Testis (tissue), 2 donors: ENCODE data around the gene PNMA8B.

Experiments used
- POLR2A ChIP-seq: fragments of 450-650 bp; IDR thresholded peaks from one replicate; pipeline ENCODE4 v1.6.1; 2017; ENCODE audit warnings: antibody characterized with exemption, mild to moderate bottlenecking, moderate library complexity
- TF ChIP-seq, protein P1 (sequence below), 3 experiments: fragments of 450-650 bp in 2 of 3; fragments of 200-600 bp in 1 of 3; sonication (generic) in 1 of 3; IDR thresholded peaks; one replicate each; pipeline ENCODE4 v1.5.1; 2016 to 2019; ENCODE audit warnings: antibody characterized with exemption in 3 of 3, mild to moderate bottlenecking in 2 of 3, moderate library complexity in 1 of 3

- TF ChIP-seq, protein P1, sequence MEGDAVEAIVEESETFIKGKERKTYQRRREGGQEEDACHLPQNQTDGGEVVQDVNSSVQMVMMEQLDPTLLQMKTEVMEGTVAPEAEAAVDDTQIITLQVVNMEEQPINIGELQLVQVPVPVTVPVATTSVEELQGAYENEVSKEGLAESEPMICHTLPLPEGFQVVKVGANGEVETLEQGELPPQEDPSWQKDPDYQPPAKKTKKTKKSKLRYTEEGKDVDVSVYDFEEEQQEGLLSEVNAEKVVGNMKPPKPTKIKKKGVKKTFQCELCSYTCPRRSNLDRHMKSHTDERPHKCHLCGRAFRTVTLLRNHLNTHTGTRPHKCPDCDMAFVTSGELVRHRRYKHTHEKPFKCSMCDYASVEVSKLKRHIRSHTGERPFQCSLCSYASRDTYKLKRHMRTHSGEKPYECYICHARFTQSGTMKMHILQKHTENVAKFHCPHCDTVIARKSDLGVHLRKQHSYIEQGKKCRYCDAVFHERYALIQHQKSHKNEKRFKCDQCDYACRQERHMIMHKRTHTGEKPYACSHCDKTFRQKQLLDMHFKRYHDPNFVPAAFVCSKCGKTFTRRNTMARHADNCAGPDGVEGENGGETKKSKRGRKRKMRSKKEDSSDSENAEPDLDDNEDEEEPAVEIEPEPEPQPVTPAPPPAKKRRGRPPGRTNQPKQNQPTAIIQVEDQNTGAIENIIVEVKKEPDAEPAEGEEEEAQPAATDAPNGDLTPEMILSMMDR (IDR thresholded peaks at IDR 0.05) = no peak
- TF ChIP-seq POLR2A = no peak
These were observed 29.0 kb downstream of the PNMA8B start for GRCh38 chr19:46466536-46467196.
